ENCODE data around the gene IL22RA1.

- TF ChIP-seq CTCF (IDR thresholded peaks at IDR 0.05) (no peak), POLR2AphosphoS5 (IDR thresholded peaks at IDR 0.05) (no peak), POLR2A (IDR thresholded peaks at IDR 0.05) (no peak), EP300 (IDR thresholded peaks at IDR 0.05) (no peak)
Observed at GRCh38 chr1:24159366-24159765, 16.4 kb upstream of the IL22RA1 start.
